Measurements from ENCODE around the gene CTSC. TPM values are rescaled to one million over a fixed set of nuclear protein-coding genes. Genes with fewer than 3 reads are reported as not detected.

Gene CTSC
- total RNA-seq, 2 donors from 2014 or later: 96.7 to 147 TPM

GRCh38 chr11:88304352-88304751 is 33.2 kb downstream of the CTSC start:
- Histone ChIP-seq H3K36me3 (no peaks in the 10 kb centered on the region), H3K4me3 (no peak overlapping the region), H3K9ac (ENCODE audit: low read depth in 2 of 2, low read length in 2 of 2) (no peak overlapping the region), H3K9me3 (no peaks in the 10 kb centered on the region), H3K4me1 (no peaks in the 10 kb centered on the region), H3K27ac (no peak overlapping the region), H3K27me3 (no peaks in the 10 kb centered on the region)
- no peak for TF ChIP-seq CTCF (IDR thresholded peaks at IDR 0.05)
- DNase-seq: no peak
- intact Hi-C loops (cut with DNase I): no loop called here

GRCh38 chr11:88303037-88303436 is 34.5 kb downstream of the CTSC start:
- intact Hi-C loops (cut with DNase I): no loop called here
- H3K9me3 ChIP-seq: no peaks in the 10 kb centered on the region
- H3K9ac ChIP-seq (ENCODE audit: low read depth in 2 of 2, low read length in 2 of 2): no peak overlapping the region
- TF ChIP-seq CTCF (IDR thresholded peaks at IDR 0.05): no peak
- H3K27me3 ChIP-seq: no peaks in the 10 kb centered on the region
- DNase-seq: no peak
- H3K27ac ChIP-seq: no peak overlapping the region
- no peak overlapping the region for H3K4me3 ChIP-seq
- H3K4me1 ChIP-seq: no peaks in the 10 kb centered on the region
- no peaks in the 10 kb centered on the region for H3K36me3 ChIP-seq

GRCh38 chr11:88301488-88302140 is 35.9 kb downstream of the CTSC start:
- Histone ChIP-seq H3K9ac (ENCODE audit: low read depth in 2 of 2, low read length in 2 of 2) (no peak overlapping the region), H3K9me3 (no peaks in the 10 kb centered on the region), H3K36me3 (no peaks in the 10 kb centered on the region), H3K4me3 (no peak overlapping the region), H3K27me3 (no peaks in the 10 kb centered on the region), H3K27ac (no peak overlapping the region), H3K4me1 (no peaks in the 10 kb centered on the region)
- TF ChIP-seq CTCF (IDR thresholded peaks at IDR 0.05): no peak
- intact Hi-C loops (cut with DNase I): no loop called here
- no peak for DNase-seq

- DNase-seq: no peak
- H3K4me3 ChIP-seq: no peak overlapping the region
- H3K27me3 ChIP-seq: no peaks in the 10 kb centered on the region
- no peaks in the 10 kb centered on the region for H3K4me1 ChIP-seq
- H3K27ac ChIP-seq: no peak overlapping the region
- TF ChIP-seq CTCF (IDR thresholded peaks at IDR 0.05): no peak
- H3K36me3 ChIP-seq: no peaks in the 10 kb centered on the region
- no peaks in the 10 kb centered on the region for H3K9me3 ChIP-seq
- H3K9ac ChIP-seq (ENCODE audit: low read depth in 2 of 2, low read length in 2 of 2): no peak overlapping the region
- intact Hi-C loops (cut with DNase I): no loop called here
These were observed 36.5 kb downstream of the CTSC start for GRCh38 chr11:88300888-88301487.

- no peaks in the 10 kb centered on the region for H3K27me3 ChIP-seq
- no peak overlapping the region for H3K9ac ChIP-seq (ENCODE audit: low read depth in 2 of 2, low read length in 2 of 2)
- no peaks in the 10 kb centered on the region for H3K4me1 ChIP-seq
- no peak overlapping the region for H3K27ac ChIP-seq
- no peak overlapping the region for H3K4me3 ChIP-seq
- intact Hi-C loops (cut with DNase I): no loop called here
- TF ChIP-seq CTCF (IDR thresholded peaks at IDR 0.05): no peak
- no peaks in the 10 kb centered on the region for H3K36me3 ChIP-seq
- no peaks in the 10 kb centered on the region for H3K9me3 ChIP-seq
- no peak for DNase-seq
These were observed 39.7 kb downstream of the CTSC start for GRCh38 chr11:88297863-88298262.

Measured in colonic mucosa (tissue), 4 donors.